ENCODE measurements around the gene IFITM2.
A peak's percentile ranks its signal among the peaks of the same experiment; 100 is the strongest.
"Not testable (repeated sequence)": the region's sequence is repeated elsewhere in the genome, so short reads cannot be mapped to it uniquely, and the experiment has no call there.

Gene IFITM2

DNA sequence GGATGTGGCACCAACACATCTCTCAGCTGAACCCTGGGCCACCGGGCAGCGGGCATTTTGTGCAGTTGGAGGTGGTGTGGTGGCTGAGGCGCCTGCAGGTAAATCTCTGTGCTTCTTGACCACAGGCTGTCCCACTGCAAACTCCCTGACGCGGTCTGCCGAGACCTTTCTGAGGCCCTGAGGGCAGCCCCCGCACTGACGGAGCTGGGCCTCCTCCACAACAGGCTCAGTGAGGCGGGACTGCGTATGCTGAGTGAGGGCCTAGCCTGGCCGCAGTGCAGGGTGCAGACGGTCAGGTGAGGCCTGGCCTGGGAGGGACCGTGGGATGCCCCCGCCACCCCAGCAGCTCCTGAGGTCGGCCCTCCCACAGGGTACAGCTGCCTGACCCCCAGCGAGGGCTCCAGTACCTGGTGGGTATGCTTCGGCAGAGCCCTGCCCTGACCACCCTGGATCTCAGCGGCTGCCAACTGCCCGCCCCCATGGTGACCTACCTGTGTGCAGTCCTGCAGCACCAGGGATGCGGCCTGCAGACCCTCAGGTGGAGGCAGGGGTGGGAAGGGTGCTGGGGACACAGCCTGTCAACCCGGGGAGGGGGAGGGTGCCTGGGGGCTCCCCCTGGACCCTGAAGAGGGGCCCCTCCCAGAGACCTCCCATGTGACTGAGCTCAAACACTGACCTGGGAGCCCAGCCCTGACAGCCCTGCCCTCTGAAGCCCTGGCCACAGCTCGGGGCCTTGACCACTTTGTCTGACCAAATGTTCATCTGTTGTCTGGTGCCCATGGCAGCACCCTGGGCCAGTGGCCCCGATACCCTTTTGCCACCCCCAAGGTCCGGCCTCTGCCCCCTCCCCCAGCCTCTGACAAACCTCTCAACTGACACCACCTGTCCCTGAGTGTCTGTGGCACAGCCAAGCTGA is 23.3 kb upstream of the IFITM2 start:
- H3K4me3 ChIP-seq (ENCODE audit: low read depth, low read length), result no peak overlapping the region
- peaks cover 39% of the 10 kb centered on the region for H3K27me3 ChIP-seq (replicated peaks)
- TF ChIP-seq, protein P1, sequence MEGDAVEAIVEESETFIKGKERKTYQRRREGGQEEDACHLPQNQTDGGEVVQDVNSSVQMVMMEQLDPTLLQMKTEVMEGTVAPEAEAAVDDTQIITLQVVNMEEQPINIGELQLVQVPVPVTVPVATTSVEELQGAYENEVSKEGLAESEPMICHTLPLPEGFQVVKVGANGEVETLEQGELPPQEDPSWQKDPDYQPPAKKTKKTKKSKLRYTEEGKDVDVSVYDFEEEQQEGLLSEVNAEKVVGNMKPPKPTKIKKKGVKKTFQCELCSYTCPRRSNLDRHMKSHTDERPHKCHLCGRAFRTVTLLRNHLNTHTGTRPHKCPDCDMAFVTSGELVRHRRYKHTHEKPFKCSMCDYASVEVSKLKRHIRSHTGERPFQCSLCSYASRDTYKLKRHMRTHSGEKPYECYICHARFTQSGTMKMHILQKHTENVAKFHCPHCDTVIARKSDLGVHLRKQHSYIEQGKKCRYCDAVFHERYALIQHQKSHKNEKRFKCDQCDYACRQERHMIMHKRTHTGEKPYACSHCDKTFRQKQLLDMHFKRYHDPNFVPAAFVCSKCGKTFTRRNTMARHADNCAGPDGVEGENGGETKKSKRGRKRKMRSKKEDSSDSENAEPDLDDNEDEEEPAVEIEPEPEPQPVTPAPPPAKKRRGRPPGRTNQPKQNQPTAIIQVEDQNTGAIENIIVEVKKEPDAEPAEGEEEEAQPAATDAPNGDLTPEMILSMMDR (IDR thresholded peaks at IDR 0.05; ENCODE audit: low read depth, low read length, missing control alignments), result no peak
- no peak for DNase-seq
- no peaks in the 10 kb centered on the region for H3K36me3 ChIP-seq (replicated peaks)
- in situ Hi-C loops (cut with HindIII; ENCODE audit: low pct_ligation_motif_present, low sequenced_read_pairs), result no loop called here
- no peak overlapping the region for H3K27ac ChIP-seq

DNA sequence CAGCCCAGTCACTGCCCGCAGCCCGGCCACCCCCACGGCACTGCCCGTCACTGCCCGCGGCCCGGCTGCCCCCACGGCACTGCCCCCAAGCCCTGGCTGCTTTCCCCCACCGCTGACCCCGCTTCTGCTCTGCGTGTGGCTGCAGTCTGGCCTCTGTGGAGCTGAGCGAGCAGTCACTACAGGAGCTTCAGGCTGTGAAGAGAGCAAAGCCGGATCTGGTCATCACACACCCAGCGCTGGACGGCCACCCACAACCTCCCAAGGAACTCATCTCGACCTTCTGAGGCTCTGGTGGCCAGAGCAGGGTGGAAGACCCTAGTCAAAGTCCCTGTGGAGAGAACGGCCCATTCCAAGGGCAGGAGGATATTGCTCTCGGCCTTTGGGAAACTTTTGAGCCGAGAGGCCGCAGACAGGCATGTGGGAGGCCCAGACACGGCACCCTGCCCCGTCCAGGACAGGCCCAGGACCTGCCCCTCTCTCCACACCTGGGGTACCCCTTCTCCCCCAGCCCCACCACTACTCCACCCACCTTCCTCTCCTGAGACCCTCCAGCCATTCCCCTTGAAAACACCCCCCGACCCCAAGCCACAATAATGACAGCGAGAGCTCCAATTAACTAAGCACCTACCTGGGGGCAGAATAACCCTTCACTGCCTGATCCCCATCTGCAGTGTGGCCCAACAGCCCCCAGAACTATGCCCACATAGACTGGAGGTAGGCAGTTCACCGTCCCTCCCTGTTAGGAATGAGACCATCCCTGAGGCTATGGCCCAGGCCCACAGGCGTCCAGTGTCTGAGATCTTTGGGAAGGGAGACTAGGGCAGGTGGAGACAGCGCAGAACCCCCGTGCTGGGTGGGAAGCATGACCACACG is 22.4 kb upstream of the IFITM2 start:
- in situ Hi-C loops (cut with HindIII; ENCODE audit: low pct_ligation_motif_present, low sequenced_read_pairs), result no loop called here
- Histone ChIP-seq H3K27ac (no peak overlapping the region), H3K27me3 (replicated peaks) (peaks cover 30% of the 10 kb centered on the region), H3K36me3 (replicated peaks) (no peaks in the 10 kb centered on the region), H3K4me3 (ENCODE audit: low read depth, low read length) (no peak overlapping the region)
- DNase-seq, result no peak
- TF ChIP-seq, protein P1 (IDR thresholded peaks at IDR 0.05; ENCODE audit: low read depth, low read length, missing control alignments), result no peak

DNA sequence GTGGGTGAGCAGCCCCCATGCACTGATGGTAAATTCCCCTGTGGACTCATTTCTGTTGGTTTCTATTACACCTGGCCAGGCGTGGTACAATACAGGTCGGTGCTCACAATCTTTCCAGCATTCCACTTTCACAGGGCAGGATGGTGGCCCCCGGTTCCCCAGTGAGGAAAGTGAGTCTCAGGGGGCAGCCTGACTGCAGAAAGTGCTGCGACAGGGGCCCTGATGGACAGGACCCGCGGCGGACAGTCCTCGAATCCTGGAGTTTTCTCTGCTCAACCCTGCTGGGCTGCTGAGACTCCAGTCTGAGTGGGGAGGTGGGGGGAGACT is 21.8 kb upstream of the IFITM2 start:
- no peak for DNase-seq
- TF ChIP-seq, protein P1 (IDR thresholded peaks at IDR 0.05; ENCODE audit: low read depth, low read length, missing control alignments), result no peak
- Histone ChIP-seq H3K27me3 (replicated peaks) (peaks cover 26% of the 10 kb centered on the region), H3K27ac (no peak overlapping the region), H3K36me3 (replicated peaks) (no peaks in the 10 kb centered on the region), H3K4me3 (ENCODE audit: low read depth, low read length) (no peak overlapping the region)
- in situ Hi-C loops (cut with HindIII; ENCODE audit: low pct_ligation_motif_present, low sequenced_read_pairs), result no loop called here

DNA sequence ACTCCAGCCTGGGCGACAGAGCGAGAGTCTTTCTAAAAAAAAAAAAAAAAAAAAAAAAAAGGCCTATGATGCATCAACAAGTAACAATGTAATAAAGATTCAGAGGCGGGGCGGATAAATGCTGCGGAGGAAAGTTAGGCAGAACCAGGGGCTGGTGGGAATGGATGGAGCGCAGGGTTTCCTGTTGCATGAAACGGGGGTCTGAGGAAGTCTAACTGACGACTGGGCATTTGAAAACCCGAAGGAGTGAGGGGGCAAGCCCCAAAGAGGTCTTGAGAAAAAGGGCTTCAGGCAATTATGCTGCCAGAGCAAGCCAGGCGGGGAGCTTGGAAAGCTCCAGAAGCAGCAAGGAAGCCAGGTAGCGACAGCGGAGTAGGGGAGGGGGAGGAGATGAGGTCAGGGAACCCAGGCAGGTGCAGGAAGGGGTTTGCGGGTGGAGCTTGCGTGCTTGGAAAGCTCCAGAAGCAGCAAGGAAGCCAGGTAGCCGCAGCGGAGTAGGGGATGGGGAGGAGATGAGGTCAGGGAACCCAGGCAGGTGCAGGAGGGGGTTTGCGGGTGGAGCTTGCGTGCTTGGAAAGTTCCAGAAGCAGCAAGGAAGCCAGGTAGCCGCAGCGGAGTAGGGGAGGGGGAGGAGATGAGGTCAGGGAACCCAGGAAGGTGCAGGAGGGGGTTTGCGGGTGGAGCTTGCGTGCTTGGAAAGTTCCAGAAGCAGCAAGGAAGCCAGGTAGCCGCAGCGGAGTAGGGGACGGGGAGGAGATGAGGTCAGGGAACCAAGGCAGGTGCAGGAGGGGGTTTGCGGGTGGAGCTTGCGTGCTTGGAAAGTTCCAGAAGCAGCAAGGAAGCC is 20.4 kb upstream of the IFITM2 start:
- peaks cover 12% of the 10 kb centered on the region for H3K27me3 ChIP-seq (replicated peaks)
- H3K36me3 ChIP-seq (replicated peaks); H3K4me3 ChIP-seq (ENCODE audit: low read depth, low read length); H3K27ac ChIP-seq; in situ Hi-C loops (cut with HindIII; ENCODE audit: low pct_ligation_motif_present, low sequenced_read_pairs); DNase-seq: not testable (repeated sequence)

DNA sequence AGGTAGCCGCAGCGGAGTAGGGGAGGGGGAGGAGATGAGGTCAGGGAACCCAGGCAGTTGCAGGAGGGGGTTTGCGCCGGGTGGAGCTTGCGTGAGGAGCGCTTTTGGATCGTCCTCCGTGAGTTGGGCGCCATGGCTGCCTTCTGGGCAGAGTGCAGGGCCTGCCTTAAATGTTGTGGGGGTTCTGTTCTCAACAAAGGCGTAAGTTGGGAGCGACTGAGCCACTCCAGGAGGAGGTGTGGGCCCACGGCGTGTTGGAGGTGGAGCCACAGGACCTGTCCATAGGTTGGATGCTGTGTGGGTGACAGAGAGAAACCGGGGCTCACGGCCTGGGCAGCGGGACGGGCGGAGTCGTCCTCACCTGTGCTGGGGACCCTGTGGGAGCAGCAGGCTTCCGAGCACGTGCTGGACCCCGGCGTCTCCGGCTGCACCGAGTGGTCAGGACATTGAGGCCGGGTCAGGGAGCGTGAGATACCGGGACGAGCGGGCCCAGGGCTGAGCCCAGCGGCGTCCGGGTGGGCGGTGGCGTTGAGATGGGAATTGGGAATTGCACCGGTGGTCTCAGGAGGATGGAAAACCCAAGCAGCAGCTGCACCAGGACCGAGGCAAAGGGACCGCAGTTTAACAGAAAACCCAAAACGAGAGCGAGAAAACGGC is 19.7 kb upstream of the IFITM2 start:
- no peak for DNase-seq
- TF ChIP-seq, protein P1 (IDR thresholded peaks at IDR 0.05; ENCODE audit: low read depth, low read length, missing control alignments), result no peak
- peak overlapping the region; percentile 50 for H3K4me3 ChIP-seq (ENCODE audit: low read depth, low read length)
- in situ Hi-C loops (cut with HindIII; ENCODE audit: low pct_ligation_motif_present, low sequenced_read_pairs), result no loop called here
- H3K27ac ChIP-seq, result no peak overlapping the region
- H3K27me3 ChIP-seq (replicated peaks), result peaks cover 5% of the 10 kb centered on the region
- no peaks in the 10 kb centered on the region for H3K36me3 ChIP-seq (replicated peaks)

Data from brain microvascular endothelial cell (primary cell).